Prostate gland (tissue), 2 donors: ENCODE measurements around the gene SYNCRIP.

ENCODE experiments used
- CTCF ChIP-seq, 4 experiments: fragments of 200-600 bp in 2 of 4; fragments of 450-650 bp in 2 of 4; sonication (generic) in 2 of 4; IDR thresholded peaks; 1 replicate in 3 of 4; 2 replicates in 1 of 4; pipeline ENCODE4 v1.5.1; 2016 to 2019; ENCODE audit warnings: antibody characterized with exemption in 4 of 4, mild to moderate bottlenecking in 2 of 4, moderate library complexity in 2 of 4
- POLR2A ChIP-seq: fragments of 450-650 bp; IDR thresholded peaks from one replicate; pipeline ENCODE4 v1.6.1; 2016; ENCODE audit warnings: antibody characterized with exemption, mild to moderate bottlenecking

- no peak for TF ChIP-seq CTCF (IDR thresholded peaks at IDR 0.05)
- TF ChIP-seq POLR2A: no peak
These were observed 27.9 kb downstream of the SYNCRIP start for GRCh38 chr6:85614780-85615179.
